GM18951 (cell line): ENCODE results near the gene PSMC1.

ENCODE experiments used
- POLR2A ChIP-seq: IDR thresholded peaks from 4 replicates; pipeline ENCODE4 v1.6.1; 2011; ENCODE audit warnings: mild to moderate bottlenecking; ENCODE audit not compliant: insufficient read length, insufficient read depth; ENCODE audit errors: extremely low read depth
- in situ Hi-C: fragments of 300-500 bp; cut with MboI; formaldehyde crosslinking; loops from one replicate; pipeline ENCODE4 v1.12.0; 2022; ENCODE audit warnings: low sequenced_read_pairs, mixed read lengths, inconsistent platforms; ENCODE audit not compliant: unreplicated experiment

Gene PSMC1

GRCh38 chr14:90300611-90301047 lies 44.3 kb downstream of the PSMC1 start:
- no peak for TF ChIP-seq POLR2A
- in situ Hi-C loops = no loop called here

GRCh38 chr14:90301122-90301521 lies 44.8 kb downstream of the PSMC1 start:
- in situ Hi-C loops = no loop called here
- TF ChIP-seq POLR2A = no peak

- no peak for TF ChIP-seq POLR2A
- in situ Hi-C loops = no loop called here
Observed at GRCh38 chr14:90301668-90302090, 45.3 kb downstream of the PSMC1 start.

GRCh38 chr14:90302529-90303303 lies 46.4 kb downstream of the PSMC1 start:
- in situ Hi-C loops = no loop called here

GRCh38 chr14:90303473-90303872 lies 47.1 kb downstream of the PSMC1 start:
- TF ChIP-seq POLR2A = no peak
- in situ Hi-C loops = no loop called here

More at GRCh38 chr14:90302529-90303303, 46.4 kb downstream of the PSMC1 start:
- TF ChIP-seq POLR2A = no peak

GRCh38 chr14:90304502-90304901 lies 48.1 kb downstream of the PSMC1 start:
- no peak for TF ChIP-seq POLR2A
- in situ Hi-C loops = no loop called here

GRCh38 chr14:90305176-90305601 lies 48.8 kb downstream of the PSMC1 start:
- in situ Hi-C loops = no loop called here
- TF ChIP-seq POLR2A = no peak

- in situ Hi-C loops = no loop called here
- no peak for TF ChIP-seq POLR2A
Observed at GRCh38 chr14:90308561-90308960, 52.2 kb downstream of the PSMC1 start.

GRCh38 chr14:90317286-90317685 lies 60.9 kb downstream of the PSMC1 start:
- no peak for TF ChIP-seq POLR2A
- in situ Hi-C loops = no loop called here

- in situ Hi-C loops = no loop called here
- no peak for TF ChIP-seq POLR2A
Observed at GRCh38 chr14:90318016-90318415, 61.7 kb downstream of the PSMC1 start.

GRCh38 chr14:90319173-90319572 lies 62.8 kb downstream of the PSMC1 start:
- in situ Hi-C loops = no loop called here
- no peak for TF ChIP-seq POLR2A

GRCh38 chr14:90319634-90320541 lies 63.5 kb downstream of the PSMC1 start:
- TF ChIP-seq POLR2A = no peak
- in situ Hi-C loops = no loop called here

- in situ Hi-C loops = no loop called here
- no peak for TF ChIP-seq POLR2A
Observed at GRCh38 chr14:90321891-90322290, 65.5 kb downstream of the PSMC1 start.
